Keratinocyte (primary cell): ENCODE results near the gene ERBB2. TPM values are rescaled to one million over a fixed set of nuclear protein-coding genes. Genes with fewer than 3 reads are reported as not detected.

ENCODE experiments used
- DNase-seq: peaks from one replicate; pipeline ENCODE4 v3.0.0-alpha.2; 2011; ENCODE audit warnings: low read depth, missing footprints, low spot score
- FAIRE-seq: peaks from 2 replicates; lab custom pipeline; 2011; peaks lifted over from hg19 to GRCh38; lab: Jason Lieb, UNC
- H2AFZ ChIP-seq: 2 replicates; pipeline ENCODE4 v1.6.0; 2012; ENCODE audit warnings: low read length, control low read depth, inconsistent platforms; ENCODE audit not compliant: control insufficient read depth
- H3K27ac ChIP-seq: 2 replicates; pipeline ENCODE4 v1.5.1; 2011; ENCODE audit warnings: low read length; ENCODE audit not compliant: control insufficient read depth, insufficient read depth
- H3K27me3 ChIP-seq: 3 replicates; pipeline ENCODE4 v1.6.0; 2011; ENCODE audit warnings: low read length; ENCODE audit not compliant: control insufficient read depth, insufficient read depth; ENCODE audit errors: extremely low read depth
- H3K36me3 ChIP-seq, 2 experiments: 2 replicates in 1 of 2; 3 replicates in 1 of 2; pipeline ENCODE4 v1.5.1; 2011; ENCODE audit warnings: low read length in 2 of 2, mild to moderate bottlenecking in 1 of 2; ENCODE audit not compliant: control insufficient read depth in 2 of 2, insufficient read depth in 2 of 2; ENCODE audit errors: extremely low read depth in 1 of 2
- H3K4me1 ChIP-seq: 3 replicates; pipeline ENCODE4 v1.5.1; 2011; ENCODE audit warnings: low read length; ENCODE audit not compliant: control insufficient read depth, insufficient read depth; ENCODE audit errors: extremely low read depth
- H3K4me2 ChIP-seq: 3 replicates; pipeline ENCODE4 v1.6.0; 2011; ENCODE audit warnings: low read depth, low read length; ENCODE audit not compliant: control insufficient read depth, insufficient read depth; ENCODE audit errors: extremely low read depth
- H3K4me3 ChIP-seq, 3 experiments: fragments of 200-600 bp in 1 of 3; sonication (generic) in 1 of 3; 2 replicates in 2 of 3; 3 replicates in 1 of 3; pipeline ENCODE4 v1.5.1; 2011 to 2016; ENCODE audit warnings: low read length in 3 of 3, mild to moderate bottlenecking in 3 of 3, control low read depth in 2 of 3, inconsistent platforms in 1 of 3, low read depth in 1 of 3, mixed read lengths in 1 of 3, mixed run types in 1 of 3, moderate library complexity in 1 of 3; ENCODE audit not compliant: control insufficient read depth in 2 of 3, insufficient read depth in 2 of 3; ENCODE audit errors: extremely low read depth in 1 of 3
- H3K79me2 ChIP-seq: 2 replicates; pipeline ENCODE4 v1.6.0; 2012; ENCODE audit warnings: low read length; ENCODE audit not compliant: control insufficient read depth, insufficient read depth
- H3K9ac ChIP-seq: 3 replicates; pipeline ENCODE4 v1.6.0; 2011; ENCODE audit warnings: low read length; ENCODE audit not compliant: control insufficient read depth, insufficient read depth; ENCODE audit errors: extremely low read depth
- H3K9me1 ChIP-seq: 3 replicates; pipeline ENCODE4 v1.6.0; 2011; ENCODE audit warnings: low read length; ENCODE audit not compliant: control insufficient read depth, insufficient read depth; ENCODE audit errors: extremely low read depth
- H3K9me3 ChIP-seq: 2 replicates; pipeline ENCODE4 v1.5.1; 2012; ENCODE audit warnings: low read depth, low read length; ENCODE audit not compliant: control insufficient read depth
- H4K20me1 ChIP-seq: 3 replicates; pipeline ENCODE4 v1.6.0; 2011; ENCODE audit warnings: low read length; ENCODE audit not compliant: control insufficient read depth, insufficient read depth; ENCODE audit errors: extremely low read depth
- CTCF ChIP-seq, 3 experiments: IDR thresholded peaks in 1 of 3; conservative IDR thresholded peaks in 1 of 3; optimal IDR thresholded peaks in 1 of 3; 2 replicates in 2 of 3; 3 replicates in 1 of 3; pipeline versions ENCODE3 to v1.5.1; 2011; ENCODE audit warnings: low read length in 3 of 3, mild to moderate bottlenecking in 3 of 3, moderate library complexity in 2 of 3, control low read depth in 1 of 3, inconsistent platforms in 1 of 3; ENCODE audit not compliant: insufficient read depth in 2 of 3; ENCODE audit errors: extremely low read depth in 1 of 3
- EZH2 ChIP-seq: IDR thresholded peaks from one replicate; pipeline ENCODE4 v1.6.1; 2012; ENCODE audit warnings: inconsistent platforms, mild to moderate bottlenecking, low read length, moderate library complexity
- dilution Hi-C: fragments of 300-500 bp; cut with MboI; formaldehyde crosslinking; loops from one replicate; pipeline ENCODE4 v1.7.0; 2020; ENCODE audit warnings: low sequenced_read_pairs; ENCODE audit not compliant: extremely low pct_ligation_motif_present
- polyA plus RNA-seq, 5 experiments: library from polyadenylated mRNA; depleted of rRNA in 3 of 5; stranded (reverse) in 3 of 5; stranded (forward) in 1 of 5; unstranded in 1 of 5; fragments of >200 nt; gene quantifications; 1 replicate in 1 of 5; 2 replicates in 3 of 5; 3 replicates in 1 of 5; pipeline versions ENCODE4 v1.2.1 to v1.2.3, GENCODE V29; 2011 to 2012; ENCODE audit warnings: missing spikeins in 2 of 5, low read depth in 1 of 5, low replicate concordance in 1 of 5

ERBB2 gene
- polyA plus RNA-seq, 1 donor (not counting 4 experiments of a cell fraction or from before 2014, with no cell fraction given), result 21.4 TPM

- Histone ChIP-seq H3K79me2 (no peaks in the 10 kb centered on the region), H3K9me3 (no peaks in the 10 kb centered on the region), H3K27me3 (peaks cover 23% of the 10 kb centered on the region), H3K9me1 (no peaks in the 10 kb centered on the region), H3K4me3 (no peak overlapping the region), H3K4me1 (peaks cover 5% of the 10 kb centered on the region), H3K9ac (no peak overlapping the region), H3K4me2 (no peak overlapping the region), H4K20me1 (no peaks in the 10 kb centered on the region), H3K36me3 (peaks cover 0 to 13% of the 10 kb centered on the region in 2 experiments), H3K27ac (no peak overlapping the region), H2AFZ (no peak overlapping the region)
- DNase-seq, result no peak
- FAIRE-seq, result no peak
- dilution Hi-C loops, result no loop called here
- no peak for TF ChIP-seq CTCF (optimal IDR thresholded peaks at IDR 0.05 in 1 of 3, IDR thresholded peaks at IDR 0.05 in 1 of 3, conservative IDR thresholded peaks at IDR 0.05 in 1 of 3; ENCODE audit: extremely low read depth in 1 of 3, insufficient read depth in 2 of 3, low read length in 3 of 3)
- TF ChIP-seq EZH2, result no peak
Measured at GRCh38 chr17:39663340-39663687, 36.5 kb upstream of the ERBB2 start.

- peaks cover 8% of the 10 kb centered on the region for H3K4me1 ChIP-seq
- no peak overlapping the region for H3K27ac ChIP-seq
- H3K27me3 ChIP-seq, result peaks cover 28% of the 10 kb centered on the region
- dilution Hi-C loops, result no loop called here
- H3K9ac ChIP-seq, result no peak overlapping the region
- no peak for TF ChIP-seq EZH2
- TF ChIP-seq CTCF (optimal IDR thresholded peaks at IDR 0.05 in 1 of 3, IDR thresholded peaks at IDR 0.05 in 1 of 3, conservative IDR thresholded peaks at IDR 0.05 in 1 of 3; ENCODE audit: extremely low read depth in 1 of 3, insufficient read depth in 2 of 3, low read length in 3 of 3), result no peak
- FAIRE-seq, result no peak
- H3K36me3 ChIP-seq, result peaks cover 0 to 8% of the 10 kb centered on the region in 2 experiments
- no peak for DNase-seq
- H4K20me1 ChIP-seq, result no peaks in the 10 kb centered on the region
- H2AFZ ChIP-seq, result no peak overlapping the region
- no peaks in the 10 kb centered on the region for H3K9me3 ChIP-seq
- H3K79me2 ChIP-seq, result no peaks in the 10 kb centered on the region
- no peaks in the 10 kb centered on the region for H3K9me1 ChIP-seq
- H3K4me3 ChIP-seq, result no peak overlapping the region
- H3K4me2 ChIP-seq, result no peak overlapping the region
Measured at GRCh38 chr17:39663688-39664580, 35.9 kb upstream of the ERBB2 start.
